GM10266 (cell line): ENCODE results near the gene RNH1.

Experiments used
- DNase-seq: peaks from one replicate; pipeline ENCODE4 v3.0.0; 2012; ENCODE audit errors: extremely low spot score
- TF ChIP-seq, protein P1 (sequence below): IDR thresholded peaks from 2 replicates; pipeline ENCODE4 v1.5.1; 2012; ENCODE audit warnings: mild to moderate bottlenecking, low read depth; ENCODE audit not compliant: control insufficient read depth, insufficient read depth; ENCODE audit errors: missing control alignments

The RNH1 gene

DNA sequence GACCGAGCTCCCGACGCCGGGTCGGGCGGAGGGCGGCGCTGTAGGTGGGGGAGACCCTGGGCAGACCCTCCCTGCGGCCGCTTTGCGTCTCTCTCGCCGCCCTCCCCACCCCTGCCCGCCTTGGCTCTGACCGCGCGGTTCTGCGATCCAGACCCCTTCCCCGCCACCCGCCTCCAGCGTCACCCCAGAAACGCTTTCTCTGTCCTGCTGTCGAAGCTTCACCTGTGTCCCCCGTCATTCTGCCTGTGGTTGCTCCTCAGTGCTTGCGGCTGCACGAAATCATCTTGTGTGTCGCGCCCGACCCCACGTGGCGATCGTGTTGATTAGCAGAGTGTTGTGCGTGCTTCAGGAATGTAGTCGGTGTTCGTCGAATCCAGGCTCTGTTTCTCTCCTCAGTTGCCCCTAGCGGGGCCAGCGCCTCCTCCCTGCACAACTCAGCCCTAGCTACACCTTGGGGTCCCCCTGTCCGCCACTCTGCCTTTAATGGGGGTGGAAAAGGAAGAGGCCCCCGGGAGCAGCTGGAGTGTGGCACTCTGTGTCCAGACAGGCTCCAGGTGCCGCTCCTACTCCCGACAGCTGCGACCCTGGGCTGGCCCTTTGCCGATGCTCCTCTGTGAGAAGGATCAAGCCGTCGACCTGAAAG is 56.1 kb downstream of the RNH1 start:
- TF ChIP-seq, protein P1, sequence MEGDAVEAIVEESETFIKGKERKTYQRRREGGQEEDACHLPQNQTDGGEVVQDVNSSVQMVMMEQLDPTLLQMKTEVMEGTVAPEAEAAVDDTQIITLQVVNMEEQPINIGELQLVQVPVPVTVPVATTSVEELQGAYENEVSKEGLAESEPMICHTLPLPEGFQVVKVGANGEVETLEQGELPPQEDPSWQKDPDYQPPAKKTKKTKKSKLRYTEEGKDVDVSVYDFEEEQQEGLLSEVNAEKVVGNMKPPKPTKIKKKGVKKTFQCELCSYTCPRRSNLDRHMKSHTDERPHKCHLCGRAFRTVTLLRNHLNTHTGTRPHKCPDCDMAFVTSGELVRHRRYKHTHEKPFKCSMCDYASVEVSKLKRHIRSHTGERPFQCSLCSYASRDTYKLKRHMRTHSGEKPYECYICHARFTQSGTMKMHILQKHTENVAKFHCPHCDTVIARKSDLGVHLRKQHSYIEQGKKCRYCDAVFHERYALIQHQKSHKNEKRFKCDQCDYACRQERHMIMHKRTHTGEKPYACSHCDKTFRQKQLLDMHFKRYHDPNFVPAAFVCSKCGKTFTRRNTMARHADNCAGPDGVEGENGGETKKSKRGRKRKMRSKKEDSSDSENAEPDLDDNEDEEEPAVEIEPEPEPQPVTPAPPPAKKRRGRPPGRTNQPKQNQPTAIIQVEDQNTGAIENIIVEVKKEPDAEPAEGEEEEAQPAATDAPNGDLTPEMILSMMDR: peak; percentile 35
- DNase-seq: peak; percentile 60

DNA sequence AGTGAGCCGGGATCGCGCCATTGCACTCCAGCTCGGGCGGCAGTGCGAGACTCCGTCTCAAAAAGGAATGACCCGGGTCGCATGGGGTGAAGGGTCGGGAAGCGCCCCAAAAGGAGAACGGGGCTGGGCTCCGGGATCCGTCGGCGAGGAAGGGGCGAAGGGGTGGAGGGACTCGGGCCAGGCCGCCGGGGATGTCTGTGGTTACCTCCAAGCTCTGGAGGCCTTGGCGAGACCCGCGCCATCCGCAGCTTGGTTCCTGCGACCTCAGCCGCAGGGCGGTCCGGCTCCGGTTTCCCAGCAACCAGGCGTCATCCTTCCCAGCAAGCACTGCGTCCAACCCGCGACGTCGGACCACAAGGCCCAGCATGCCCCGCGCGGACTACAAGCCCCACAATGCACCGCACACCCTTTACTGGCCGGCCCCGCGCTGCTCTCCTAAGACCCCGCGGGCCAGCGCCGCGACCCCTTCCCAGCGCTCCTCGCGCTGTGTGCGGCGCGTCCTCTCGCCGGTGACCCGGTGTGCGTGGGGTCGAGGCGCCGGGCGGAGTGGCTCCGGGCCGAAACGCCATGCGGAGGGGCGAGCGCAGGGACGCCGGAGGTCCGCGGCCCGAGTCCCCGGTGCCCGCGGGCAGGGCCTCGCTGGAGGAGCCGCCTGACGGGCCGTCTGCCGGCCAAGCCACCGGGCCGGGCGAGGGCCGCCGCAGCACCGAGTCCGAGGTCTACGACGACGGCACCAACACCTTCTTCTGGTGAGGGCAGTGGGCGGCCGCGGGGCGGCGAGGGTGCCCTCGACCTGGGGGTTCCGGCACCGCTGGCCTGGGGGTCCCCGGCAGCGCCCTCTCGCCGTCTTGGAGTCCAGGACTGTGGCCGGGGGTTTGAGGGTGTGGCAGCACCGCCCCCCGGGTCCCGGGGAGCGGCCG is 56.9 kb downstream of the RNH1 start, which contains the start of gene PTDSS2:
Gene PTDSS2 (plus strand): TSS at position 391 of the 920 bp plus-strand sequence. CDS start 177 bp downstream, at position 568.
- peak; percentile 97 for DNase-seq
- TF ChIP-seq, protein P1: no peak

DNA sequence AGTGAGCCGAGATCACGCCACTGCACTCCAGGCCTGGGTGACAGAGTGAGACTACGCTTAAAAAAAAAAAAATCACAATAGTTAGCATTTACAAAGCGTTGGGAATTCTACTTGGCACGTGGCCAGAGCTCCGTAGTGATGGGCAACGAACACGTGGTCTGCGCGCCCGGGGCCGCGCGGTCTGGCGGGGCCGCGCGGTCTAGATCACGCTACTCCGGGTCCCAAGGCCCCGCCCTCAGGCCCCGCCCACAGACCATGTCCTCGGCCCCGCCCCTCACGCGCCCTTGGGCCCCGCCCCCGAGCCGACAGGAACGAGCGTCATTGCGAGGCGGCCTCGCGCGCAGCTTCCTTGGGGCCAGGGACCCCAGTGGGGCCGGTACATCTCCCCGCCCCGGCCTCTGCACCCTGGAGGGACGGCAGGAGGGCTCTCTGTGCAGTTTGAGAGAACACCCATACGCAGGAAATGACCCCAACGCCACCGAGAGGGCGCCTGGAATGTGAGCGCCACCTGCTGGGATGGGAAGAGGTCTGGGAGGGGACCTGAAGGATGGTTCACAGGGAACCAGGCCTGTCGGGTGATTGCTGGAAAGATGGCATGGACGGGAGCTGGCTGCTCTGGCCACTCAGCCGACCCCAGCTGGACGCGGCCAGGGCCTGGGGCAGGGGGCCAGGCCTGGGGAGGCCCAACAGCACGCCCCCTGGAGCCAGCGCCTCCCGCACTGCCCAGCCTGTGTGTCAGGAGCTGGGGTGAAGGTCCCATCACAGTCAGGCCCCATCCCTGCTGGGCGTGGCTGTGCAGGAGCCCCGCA is 58.9 kb downstream of the RNH1 start:
- DNase-seq: peak; percentile 99
- TF ChIP-seq, protein P1: peak; percentile 87

DNA sequence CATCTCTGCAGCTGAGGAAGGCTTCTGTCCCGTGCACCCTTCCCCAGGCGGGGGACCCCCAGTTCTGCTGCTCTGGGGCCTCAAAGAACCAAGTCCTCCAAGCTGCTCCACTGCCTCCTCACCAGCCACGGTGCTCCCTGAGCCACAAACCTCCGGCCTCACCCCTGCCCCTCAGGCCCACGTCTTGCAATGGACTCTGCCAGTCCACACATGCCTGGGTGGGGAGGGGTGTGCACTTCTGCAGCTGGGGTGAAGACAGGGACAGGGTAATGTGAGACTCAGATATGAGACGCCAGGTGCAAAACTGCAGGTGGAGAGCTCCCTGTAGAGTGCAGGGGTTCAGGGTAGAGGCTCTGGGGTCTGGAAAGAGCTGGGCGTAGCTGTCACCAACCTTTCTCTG is 60.2 kb downstream of the RNH1 start:
- TF ChIP-seq, protein P1: no peak
- DNase-seq: no peak

DNA sequence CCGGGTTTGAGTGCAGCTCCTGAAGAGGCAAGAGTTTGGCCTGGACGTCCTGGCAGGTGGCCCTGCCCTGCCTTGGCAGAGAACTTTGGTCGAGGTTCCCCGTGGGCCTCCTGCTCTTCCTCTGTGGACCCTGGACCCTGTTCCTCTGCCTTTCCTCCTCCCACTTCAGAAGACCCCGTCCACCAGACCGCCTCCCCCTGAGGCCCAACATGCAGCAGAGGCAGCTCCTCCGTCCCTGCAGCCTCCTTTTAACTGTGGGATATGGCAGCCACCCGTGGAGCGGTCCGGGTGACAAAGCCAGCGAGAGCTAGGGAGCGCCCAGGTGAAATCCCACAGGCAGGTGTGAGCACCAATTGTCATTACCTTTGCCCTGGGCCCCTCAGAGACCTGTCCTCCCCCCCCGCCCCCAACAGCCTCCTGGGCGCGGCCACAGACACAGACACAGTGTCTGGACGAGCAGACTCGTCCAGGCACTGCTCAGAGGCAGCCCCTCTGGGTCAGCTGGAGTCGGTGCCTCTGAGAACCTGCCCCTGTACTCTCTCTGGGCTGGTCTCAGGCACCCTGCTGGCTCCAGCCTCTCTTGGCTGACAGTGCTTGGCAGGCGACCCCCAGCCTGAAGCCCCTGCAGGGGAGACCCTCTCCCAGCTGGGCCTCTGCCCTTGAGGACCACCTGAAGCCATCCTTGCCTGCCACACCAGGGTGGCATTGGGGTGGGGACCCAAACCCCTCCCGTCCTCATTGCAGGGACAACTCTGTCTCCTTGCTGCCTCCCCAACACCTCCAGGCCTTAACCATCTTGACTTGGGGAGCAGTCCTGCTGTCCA is 61.1 kb downstream of the RNH1 start:
- TF ChIP-seq, protein P1: no peak
- no peak for DNase-seq
